Upper lobe of left lung (tissue), 4 donors: ENCODE data around the gene RALGAPA2.

Source experiments
- CTCF ChIP-seq, 6 experiments: fragments of 450-650 bp in 4 of 6; fragments of 200-600 bp in 2 of 6; sonication (generic) in 2 of 6; IDR thresholded peaks; one replicate each; pipeline ENCODE4 v1.5.1; 2016 to 2019; ENCODE audit warnings: antibody characterized with exemption in 6 of 6
- POLR2A ChIP-seq, 4 donors: fragments of 450-650 bp; IDR thresholded peaks; one replicate each; pipeline ENCODE4 v1.5.1; 2016 to 2017; ENCODE audit warnings: antibody characterized with exemption in 4 of 4, mild to moderate bottlenecking in 2 of 4

- no peak for TF ChIP-seq POLR2A (IDR thresholded peaks at IDR 0.05)
- no peak for TF ChIP-seq CTCF (IDR thresholded peaks at IDR 0.05)
Measured at GRCh38 chr20:20396794-20397193, 315.6 kb downstream of the RALGAPA2 start.
